Right lobe of liver (tissue), 6 donors: ENCODE measurements around the gene SCLT1. TPM values are rescaled to one million over a fixed set of nuclear protein-coding genes. Genes with fewer than 3 reads are reported as not detected.

Experiments
- ATAC-seq, 4 donors: fragments of 200-7000 bp; cut with Tn5 transposase; one replicate each; pipeline ENCODE4 v1.9.1; 2020; ENCODE audit warnings: mild to moderate bottlenecking in 4 of 4, moderate library complexity in 4 of 4
- DNase-seq, 3 donors: peaks; one replicate each; pipeline ENCODE4 v3.0.0-alpha.2; 2020
- H3K27ac ChIP-seq, 3 donors: fragments of 200-600 bp; one replicate each; pipeline ENCODE4 v1.8.0; 2022
- H3K27me3 ChIP-seq, 2 donors: fragments of 200-600 bp; one replicate each; pipeline ENCODE4 v1.8.0; 2022
- H3K36me3 ChIP-seq, 4 donors: fragments of 200-600 bp; sonication (generic) in 1 of 4; one replicate each; pipeline versions ENCODE4 v1.5.1 to v1.8.0; 2017 to 2022; ENCODE audit warnings: control low read depth in 1 of 4
- H3K4me1 ChIP-seq, 4 donors: fragments of 200-600 bp; sonication (generic) in 1 of 4; one replicate each; pipeline versions ENCODE4 v1.5.1 to v1.8.0; 2017 to 2022; ENCODE audit warnings: control low read depth in 1 of 4
- H3K4me3 ChIP-seq, 3 donors: fragments of 200-600 bp; one replicate each; pipeline ENCODE4 v1.8.0; 2022
- H3K9me3 ChIP-seq, 4 donors: fragments of 200-600 bp; sonication (generic) in 1 of 4; one replicate each; pipeline versions ENCODE4 v1.5.1 to v1.8.0; 2017 to 2022; ENCODE audit warnings: control low read depth in 1 of 4
- CTCF ChIP-seq, 4 donors: fragments of 200-600 bp in 3 of 4; fragments of 450-650 bp in 1 of 4; IDR thresholded peaks; one replicate each; pipeline versions ENCODE4 v1.5.1 to v1.8.0; 2016 to 2022; ENCODE audit warnings: antibody characterized with exemption in 4 of 4, mild to moderate bottlenecking in 2 of 4
- POLR2A ChIP-seq: fragments of 450-650 bp; IDR thresholded peaks from one replicate; pipeline ENCODE4 v1.6.1; 2017; ENCODE audit warnings: antibody characterized with exemption, mild to moderate bottlenecking
- WGBS: methylation state at CpG from one replicate; pipeline ENCODE4 v1.1.6; 2018; ENCODE audit warnings: low coverage, low lambda C conversion rate; ENCODE audit not compliant: insufficient coverage; ENCODE audit errors: missing lambda C conversion rate; 5-methylcytosine and 5-hydroxymethylcytosine counted together
- intact Hi-C, 2 donors: fragments of 100-400 bp; cut with DNase I; formaldehyde crosslinking; loops; one replicate each; pipeline versions ENCODE4 v1.11.2 to v1.14.1; 2022
- total RNA-seq, 6 experiments: library from RNA; depleted of rRNA in 2 of 6; stranded (reverse); fragments of >200 nt in 2 of 6; fragmentation: NEBNext Ultra II Directional in 3 of 6; extraction: Animal tissue kit (Norgen Biotek cat#: 25700) in 3 of 6; gene quantifications; one replicate each; pipeline versions ENCODE4 v1.1.0 to v1.2.4, GENCODE V29; 2016 to 2023
- donor health status: DM: no; HTN: yes; CAD: no.
- donor health status: DM: no; HTN: no; CAD: no.
- donor health status: DM: no; HTN: no; CAD: no.
- donor health status: DM: no; HTN: yes; CAD: no.
- donor health status: DM: no; HTN: yes; CAD: no.

The SCLT1 gene
- total RNA-seq, 6 experiments from 2014 or later, result 2.3 to 5.3 (median 3.7) TPM

GRCh38 chr4:129095811-129096454 is 2.6 kb upstream of the SCLT1 start, which contains the start of gene C4orf33:
Gene C4orf33, plus strand, starts transcription at chr4:129096152. Its CDS starts 6,459 bp downstream, at chr4:129102611.
- peak within 1 kb of the TSS; percentile 73 to 83 (median 81) for H3K27ac ChIP-seq
- intact Hi-C loops, result no loop called here
- peak within 1 kb of the TSS; percentile 44 to 60 (median 54) for H3K4me3 ChIP-seq
- no peaks in the 10 kb centered on the region for H3K9me3 ChIP-seq
- TF ChIP-seq CTCF (IDR thresholded peaks at IDR 0.05), result no peak
- peak; percentile 26 for TF ChIP-seq POLR2A
- DNase-seq (peak; percentile 72 to 78 (median 72)), ATAC-seq (peak; percentile 59 to 68 (median 65))
- H3K4me1 ChIP-seq, result peaks cover 0 to 4% (median 0%) of the 10 kb centered on the region in 4 donors
- no peaks in the 10 kb centered on the region for H3K27me3 ChIP-seq
- no peaks in the 10 kb centered on the region for H3K36me3 ChIP-seq
- 8% methylated on average over 14 of the region's 14 CpGs for WGBS

DNA sequence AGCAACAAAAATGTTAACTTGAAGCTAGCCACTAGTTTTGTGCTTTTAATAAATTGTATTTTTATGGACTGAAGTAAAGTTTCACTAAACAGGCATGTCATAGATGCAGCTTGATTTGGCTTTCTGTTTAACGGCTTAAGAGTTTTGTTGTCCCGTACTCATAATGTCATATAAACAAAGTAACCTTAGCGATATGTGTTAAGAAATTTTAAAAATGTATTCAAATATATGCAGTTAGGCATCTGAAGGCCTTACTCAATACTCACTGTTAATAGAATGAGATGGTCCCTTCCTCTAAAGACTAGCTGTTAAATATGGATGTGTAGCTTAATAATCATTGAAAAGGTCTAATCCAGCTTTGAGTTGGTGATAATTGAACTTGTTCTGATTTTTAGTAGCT is 1.0 kb upstream of the SCLT1 start:
- ATAC-seq, result no peak
- Histone ChIP-seq H3K36me3 (no peaks in the 10 kb centered on the region), H3K4me1 (peaks cover 0 to 4% (median 0%) of the 10 kb centered on the region in 4 donors), H3K27me3 (no peaks in the 10 kb centered on the region), H3K9me3 (no peaks in the 10 kb centered on the region), H3K4me3 (no peak overlapping the region), H3K27ac (no peak overlapping the region)
- intact Hi-C loops, result no loop called here
- DNase-seq, result no peak
- 74% methylated on average over 3 of the region's 3 CpGs for WGBS
- TF ChIP-seq POLR2A, result no peak
- no peak for TF ChIP-seq CTCF (IDR thresholded peaks at IDR 0.05)

GRCh38 chr4:129092631-129093190 is 628 bp downstream of the SCLT1 start:
- WGBS, result 0% methylated on average over 11 of the region's 11 CpGs
- no peak for TF ChIP-seq POLR2A
- no peak for TF ChIP-seq CTCF (IDR thresholded peaks at IDR 0.05)
- no peak for DNase-seq
- Histone ChIP-seq H3K9me3 (no peaks in the 10 kb centered on the region), H3K27me3 (no peaks in the 10 kb centered on the region), H3K27ac (peak overlapping the region; percentile 90 to 92 (median 90)), H3K4me3 (peak overlapping the region; percentile 67 to 83 (median 75)), H3K36me3 (no peaks in the 10 kb centered on the region), H3K4me1 (peaks cover 0 to 4% (median 0%) of the 10 kb centered on the region in 4 donors)
- intact Hi-C loops, result no loop called here
- ATAC-seq, result no peak

DNA sequence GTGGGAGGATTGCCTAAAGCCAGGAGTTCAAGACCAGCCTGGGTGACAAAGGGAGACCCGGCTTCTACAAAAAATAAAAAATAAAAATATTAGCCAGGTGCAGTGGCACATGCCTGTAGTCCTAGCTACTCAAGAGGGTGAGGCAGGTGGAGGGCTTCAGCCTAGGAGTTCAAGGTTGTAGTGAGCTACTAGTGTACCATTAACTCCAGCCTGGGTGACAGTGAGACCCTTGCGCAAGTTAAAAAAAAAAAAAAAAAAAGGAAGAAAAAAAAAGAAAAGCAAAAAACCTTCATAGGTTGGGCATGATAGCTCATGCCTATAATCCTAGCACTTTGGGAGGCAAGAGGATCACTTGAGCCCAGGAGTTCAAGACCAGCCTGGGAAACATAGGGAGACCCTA is 5.8 kb downstream of the SCLT1 start:
- no peaks in the 10 kb centered on the region for H3K4me1 ChIP-seq
- H3K9me3 ChIP-seq, result no peaks in the 10 kb centered on the region
- 81% methylated on average over 2 of the region's 2 CpGs for WGBS
- H3K27ac ChIP-seq, result no peak overlapping the region
- TF ChIP-seq POLR2A (no peak), CTCF (IDR thresholded peaks at IDR 0.05) (no peak)
- ATAC-seq (no peak), DNase-seq (no peak)
- no peaks in the 10 kb centered on the region for H3K36me3 ChIP-seq
- no peak overlapping the region for H3K4me3 ChIP-seq
- no peaks in the 10 kb centered on the region for H3K27me3 ChIP-seq
- intact Hi-C loops, result no loop called here
